IgD-negative memory B cell (primary cell): ENCODE data around the gene ZDHHC20. TPM values are rescaled to one million over a fixed set of nuclear protein-coding genes. Genes with fewer than 3 reads are reported as not detected.
A peak's percentile ranks its signal among the peaks of the same experiment; 100 is the strongest.

Experiments
- H3K27ac Mint-ChIP-seq, 3 donors: one replicate each; pipeline ENCODE4 v1.8.0; 2020 to 2022; ENCODE audit warnings: mild to moderate bottlenecking in 3 of 3, mixed read lengths in 3 of 3, moderate library complexity in 1 of 3
- H3K27me3 Mint-ChIP-seq: one replicate; pipeline ENCODE4 v1.8.0; 2021; ENCODE audit warnings: mixed read lengths
- H3K36me3 Mint-ChIP-seq: one replicate; pipeline ENCODE4 v1.8.0; 2020; ENCODE audit warnings: mild to moderate bottlenecking, mixed read lengths
- H3K4me1 Mint-ChIP-seq, 3 donors: one replicate each; pipeline ENCODE4 v1.8.0; 2020 to 2022; ENCODE audit warnings: mixed read lengths in 3 of 3, mild to moderate bottlenecking in 1 of 3
- H3K4me3 Mint-ChIP-seq, 4 donors: one replicate each; pipeline ENCODE4 v1.8.0; 2020 to 2022; ENCODE audit warnings: mild to moderate bottlenecking in 4 of 4, mixed read lengths in 4 of 4, moderate library complexity in 3 of 4
- H3K9me3 Mint-ChIP-seq, 3 donors: one replicate each; pipeline ENCODE4 v1.8.0; 2020 to 2021; ENCODE audit warnings: mixed read lengths in 3 of 3, mild to moderate bottlenecking in 1 of 3
- polyA plus RNA-seq: library from polyadenylated mRNA; unstranded; fragments of 300-500 nt; fragmentation: Illumina TruSeq; gene quantifications from one replicate; pipeline ENCODE4 v1.2.3, GENCODE V29; 2021

The ZDHHC20 gene
- 24.3 TPM for polyA plus RNA-seq

GRCh38 chr13:21458813-21459701 lies at the start of gene ZDHHC20:
TSS of gene ZDHHC20 (minus strand) at chr13:21459303. CDS start at chr13:21459171, 132 bp downstream.
- H3K4me3 Mint-ChIP-seq, result peak within 1 kb of the TSS; percentile 89 to 98 (median 98)
- no peaks in the 10 kb centered on the region for H3K27me3 Mint-ChIP-seq
- H3K4me1 Mint-ChIP-seq, result peaks cover 28 to 30% (median 29%) of the 10 kb centered on the region in 3 donors
- peak within 1 kb of the TSS; percentile 88 to 94 (median 91) for H3K27ac Mint-ChIP-seq
- no peaks in the 10 kb centered on the region for H3K9me3 Mint-ChIP-seq
- peaks cover 7% of the 10 kb centered on the region for H3K36me3 Mint-ChIP-seq

GRCh38 chr13:21504379-21504778 lies 45.3 kb upstream of the ZDHHC20 start:
- Mint-ChIP-seq H3K27ac (no peak overlapping the region), H3K4me3 (no peak overlapping the region), H3K36me3 (peaks cover 4% of the 10 kb centered on the region), H3K27me3 (no peaks in the 10 kb centered on the region), H3K4me1 (peaks cover 0 to 5% (median 0%) of the 10 kb centered on the region in 3 donors), H3K9me3 (peaks cover 0 to 1% (median 0%) of the 10 kb centered on the region in 3 donors)

DNA sequence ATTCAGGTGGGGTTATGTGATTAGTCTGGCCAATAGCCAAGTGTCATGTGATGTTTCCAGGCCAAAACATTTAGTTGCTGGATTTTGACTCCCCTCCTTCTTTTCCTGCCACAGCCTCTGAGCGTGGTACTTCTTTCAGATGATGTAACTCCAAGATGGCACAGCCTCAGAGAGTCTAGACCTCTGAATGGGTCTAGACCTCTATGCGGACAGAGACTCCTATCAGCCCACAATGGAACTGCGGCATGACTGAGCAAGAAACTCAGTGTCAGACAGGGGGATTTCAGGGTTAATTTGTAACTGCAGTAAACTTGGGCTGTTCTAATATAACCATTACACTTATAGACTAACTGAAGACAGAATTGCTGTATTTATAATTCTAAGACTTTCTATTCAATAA lies 42.6 kb upstream of the ZDHHC20 start:
- Mint-ChIP-seq H3K27me3 (no peaks in the 10 kb centered on the region), H3K27ac (no peak overlapping the region), H3K9me3 (peaks cover 0 to 1% (median 0%) of the 10 kb centered on the region in 3 donors), H3K4me1 (peaks cover 0 to 5% (median 0%) of the 10 kb centered on the region in 3 donors), H3K4me3 (no peak overlapping the region), H3K36me3 (peaks cover 8% of the 10 kb centered on the region)

- H3K9me3 Mint-ChIP-seq, result peaks cover 7 to 24% (median 12%) of the 10 kb centered on the region in 3 donors
- no peak overlapping the region for H3K27ac Mint-ChIP-seq
- H3K4me1 Mint-ChIP-seq, result no peaks in the 10 kb centered on the region
- H3K27me3 Mint-ChIP-seq, result no peaks in the 10 kb centered on the region
- no peak overlapping the region for H3K4me3 Mint-ChIP-seq
- peaks cover 14% of the 10 kb centered on the region for H3K36me3 Mint-ChIP-seq
Measured at GRCh38 chr13:21486322-21486721, 27.2 kb upstream of the ZDHHC20 start.

DNA sequence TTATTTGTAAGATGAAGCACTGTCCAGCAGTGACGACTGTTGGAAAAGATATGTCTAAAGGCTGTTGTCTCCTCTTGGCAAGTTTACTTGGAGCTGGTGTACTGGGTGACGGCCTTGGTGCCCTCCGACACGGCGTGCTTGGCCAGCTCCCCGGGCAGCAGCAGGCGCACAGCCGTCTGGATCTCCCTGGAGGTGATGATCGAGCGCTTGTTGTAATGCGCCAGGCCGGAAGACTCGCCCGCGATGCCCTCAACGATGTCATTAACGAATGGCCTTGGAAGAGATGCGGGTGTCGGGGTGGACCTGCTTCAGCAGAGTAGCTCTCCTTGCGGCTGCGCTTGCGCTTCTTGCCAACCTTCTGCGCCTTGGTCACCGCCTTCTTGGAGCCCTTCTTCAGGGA lies 24.6 kb upstream of the ZDHHC20 start:
- Mint-ChIP-seq H3K27me3 (peaks cover 4% of the 10 kb centered on the region), H3K9me3 (peaks cover 1 to 13% (median 10%) of the 10 kb centered on the region in 3 donors), H3K4me1 (peaks cover 2 to 8% (median 2%) of the 10 kb centered on the region in 3 donors), H3K27ac (no peak overlapping the region), H3K36me3 (peaks cover 3% of the 10 kb centered on the region), H3K4me3 (no peak overlapping the region)

DNA sequence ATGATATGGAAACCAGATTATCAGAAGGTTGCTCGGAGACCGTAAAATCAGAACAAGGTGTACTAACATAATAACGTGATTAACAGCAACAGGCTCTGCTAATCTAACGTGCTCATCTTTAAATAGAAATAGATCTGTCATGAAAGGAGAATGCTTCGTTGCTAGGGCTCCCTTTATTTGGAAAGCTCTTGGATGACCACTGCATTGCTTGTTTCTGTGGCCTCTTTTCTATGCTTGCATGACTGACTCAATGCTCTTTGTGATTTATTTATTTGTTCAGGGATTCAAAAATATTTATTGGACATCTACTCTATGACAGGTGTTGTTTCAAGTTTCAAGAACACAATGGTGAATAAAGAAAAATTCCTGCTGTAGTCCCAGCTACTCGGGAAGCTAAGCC lies 22.3 kb upstream of the ZDHHC20 start:
- no peaks in the 10 kb centered on the region for H3K36me3 Mint-ChIP-seq
- peaks cover 0 to 4% (median 1%) of the 10 kb centered on the region in 3 donors for H3K9me3 Mint-ChIP-seq
- peaks cover 7 to 14% (median 9%) of the 10 kb centered on the region in 3 donors for H3K4me1 Mint-ChIP-seq
- peaks cover 4% of the 10 kb centered on the region for H3K27me3 Mint-ChIP-seq
- no peak overlapping the region for H3K4me3 Mint-ChIP-seq
- peak overlapping the region in 1 of 3 donors; percentile 23 for H3K27ac Mint-ChIP-seq

- Mint-ChIP-seq H3K27me3 (peaks cover 4% of the 10 kb centered on the region), H3K4me3 (peak overlapping the region in 2 of 4 donors; percentile 57 to 65), H3K27ac (no peak overlapping the region)
Measured at GRCh38 chr13:21478881-21479808, 20.0 kb upstream of the ZDHHC20 start.

GRCh38 chr13:21476893-21477472 lies 17.9 kb upstream of the ZDHHC20 start:
- H3K4me3 Mint-ChIP-seq, result peak overlapping the region; percentile 73 to 97 (median 90)
- no peaks in the 10 kb centered on the region for H3K9me3 Mint-ChIP-seq
- H3K36me3 Mint-ChIP-seq, result no peaks in the 10 kb centered on the region
- H3K4me1 Mint-ChIP-seq, result peaks cover 7 to 14% (median 9%) of the 10 kb centered on the region in 3 donors
- H3K27me3 Mint-ChIP-seq, result peaks cover 4% of the 10 kb centered on the region
- H3K27ac Mint-ChIP-seq, result peak overlapping the region in 2 of 3 donors; percentile 46 to 82

More at GRCh38 chr13:21478881-21479808, 20.0 kb upstream of the ZDHHC20 start:
- Mint-ChIP-seq H3K4me1 (peaks cover 7 to 14% (median 9%) of the 10 kb centered on the region in 3 donors), H3K36me3 (no peaks in the 10 kb centered on the region), H3K9me3 (no peaks in the 10 kb centered on the region)

GRCh38 chr13:21475115-21475514 lies 16.0 kb upstream of the ZDHHC20 start:
- no peak overlapping the region for H3K4me3 Mint-ChIP-seq
- H3K27ac Mint-ChIP-seq, result no peak overlapping the region
- peaks cover 4% of the 10 kb centered on the region for H3K27me3 Mint-ChIP-seq
- peaks cover 2% of the 10 kb centered on the region for H3K36me3 Mint-ChIP-seq
- H3K4me1 Mint-ChIP-seq, result peaks cover 7 to 11% (median 9%) of the 10 kb centered on the region in 3 donors
- H3K9me3 Mint-ChIP-seq, result peaks cover 1 to 10% (median 3%) of the 10 kb centered on the region in 3 donors

- Mint-ChIP-seq H3K36me3 (peaks cover 2% of the 10 kb centered on the region), H3K4me1 (no peaks in the 10 kb centered on the region), H3K9me3 (peaks cover 1 to 10% (median 3%) of the 10 kb centered on the region in 3 donors), H3K27ac (no peak overlapping the region), H3K27me3 (peaks cover 2% of the 10 kb centered on the region), H3K4me3 (no peak overlapping the region)
Measured at GRCh38 chr13:21470785-21471184, 11.7 kb upstream of the ZDHHC20 start.

- no peaks in the 10 kb centered on the region for H3K4me1 Mint-ChIP-seq
- H3K9me3 Mint-ChIP-seq, result peaks cover 1 to 7% (median 1%) of the 10 kb centered on the region in 3 donors
- peaks cover 2% of the 10 kb centered on the region for H3K36me3 Mint-ChIP-seq
- H3K27ac Mint-ChIP-seq, result no peak overlapping the region
- peaks cover 2% of the 10 kb centered on the region for H3K27me3 Mint-ChIP-seq
- H3K4me3 Mint-ChIP-seq, result no peak overlapping the region
Measured at GRCh38 chr13:21466527-21466926, 7.4 kb upstream of the ZDHHC20 start.

DNA sequence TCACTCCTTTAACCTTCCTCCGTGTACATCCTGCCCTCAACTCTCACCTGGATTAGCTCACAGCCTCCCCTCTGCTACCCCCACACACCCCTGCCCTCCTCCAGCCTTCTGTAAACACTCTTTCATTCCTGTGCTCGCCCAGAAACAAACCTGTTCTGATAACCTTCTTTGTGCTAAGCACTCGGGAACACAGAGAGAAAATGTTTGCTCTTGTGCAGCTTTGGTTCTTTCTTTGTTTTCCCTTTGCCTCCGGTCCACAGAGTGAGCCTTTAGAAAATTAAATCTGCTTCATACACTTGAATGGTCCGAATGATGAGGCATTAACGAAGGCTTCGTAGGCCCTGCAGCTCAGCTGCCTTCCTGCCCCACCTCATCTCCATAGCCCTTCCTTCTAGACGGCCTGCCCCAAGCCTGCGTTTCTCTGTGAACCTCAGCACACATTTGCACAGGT lies 6.6 kb upstream of the ZDHHC20 start:
- H3K27ac Mint-ChIP-seq, result no peak overlapping the region
- H3K36me3 Mint-ChIP-seq, result peaks cover 2% of the 10 kb centered on the region
- H3K4me3 Mint-ChIP-seq, result no peak overlapping the region
- no peaks in the 10 kb centered on the region for H3K4me1 Mint-ChIP-seq
- H3K9me3 Mint-ChIP-seq, result peaks cover 0 to 2% (median 1%) of the 10 kb centered on the region in 3 donors
- H3K27me3 Mint-ChIP-seq, result peaks cover 2% of the 10 kb centered on the region

- no peaks in the 10 kb centered on the region for H3K9me3 Mint-ChIP-seq
- H3K27ac Mint-ChIP-seq, result no peak overlapping the region
- peaks cover under 1 to 6% (median 2%) of the 10 kb centered on the region in 3 donors for H3K4me1 Mint-ChIP-seq
- no peaks in the 10 kb centered on the region for H3K27me3 Mint-ChIP-seq
- no peak overlapping the region for H3K4me3 Mint-ChIP-seq
- no peaks in the 10 kb centered on the region for H3K36me3 Mint-ChIP-seq
Measured at GRCh38 chr13:21463424-21463823, 4.3 kb upstream of the ZDHHC20 start.

DNA sequence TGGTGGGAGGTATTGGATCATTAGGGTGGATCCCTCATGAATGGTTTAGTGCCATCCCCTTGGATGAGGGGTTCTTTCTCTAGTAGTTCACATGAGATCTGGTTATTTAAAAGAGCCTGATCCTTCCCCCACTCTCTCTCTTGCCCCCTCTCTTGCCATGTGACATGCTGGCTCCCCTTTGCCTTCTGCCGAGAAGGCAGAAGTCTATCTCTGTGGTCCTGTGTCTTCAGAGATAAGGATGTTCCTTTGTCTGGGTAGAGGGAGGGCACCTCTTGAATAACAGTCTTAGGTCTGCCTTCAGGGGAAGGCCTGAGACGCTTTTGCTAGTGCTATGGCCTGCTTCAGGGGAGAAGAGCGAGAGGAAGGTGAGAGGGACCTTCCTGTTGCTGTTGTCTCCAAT lies 2.0 kb upstream of the ZDHHC20 start:
- peaks cover 4% of the 10 kb centered on the region for H3K36me3 Mint-ChIP-seq
- peak overlapping the region in 1 of 4 donors; percentile 87 for H3K4me3 Mint-ChIP-seq
- peaks cover 18 to 23% (median 20%) of the 10 kb centered on the region in 3 donors for H3K4me1 Mint-ChIP-seq
- no peaks in the 10 kb centered on the region for H3K27me3 Mint-ChIP-seq
- no peaks in the 10 kb centered on the region for H3K9me3 Mint-ChIP-seq
- H3K27ac Mint-ChIP-seq, result peak overlapping the region in 2 of 3 donors; percentile 85 to 91
